Islet of Langerhans (tissue), 1 donor: ENCODE results near the gene SRRM2.

Source experiments
- FAIRE-seq: peaks from one replicate; lab custom pipeline; 2011; peaks lifted over from hg19 to GRCh38; lab: Jason Lieb, UNC

SRRM2 gene

DNA sequence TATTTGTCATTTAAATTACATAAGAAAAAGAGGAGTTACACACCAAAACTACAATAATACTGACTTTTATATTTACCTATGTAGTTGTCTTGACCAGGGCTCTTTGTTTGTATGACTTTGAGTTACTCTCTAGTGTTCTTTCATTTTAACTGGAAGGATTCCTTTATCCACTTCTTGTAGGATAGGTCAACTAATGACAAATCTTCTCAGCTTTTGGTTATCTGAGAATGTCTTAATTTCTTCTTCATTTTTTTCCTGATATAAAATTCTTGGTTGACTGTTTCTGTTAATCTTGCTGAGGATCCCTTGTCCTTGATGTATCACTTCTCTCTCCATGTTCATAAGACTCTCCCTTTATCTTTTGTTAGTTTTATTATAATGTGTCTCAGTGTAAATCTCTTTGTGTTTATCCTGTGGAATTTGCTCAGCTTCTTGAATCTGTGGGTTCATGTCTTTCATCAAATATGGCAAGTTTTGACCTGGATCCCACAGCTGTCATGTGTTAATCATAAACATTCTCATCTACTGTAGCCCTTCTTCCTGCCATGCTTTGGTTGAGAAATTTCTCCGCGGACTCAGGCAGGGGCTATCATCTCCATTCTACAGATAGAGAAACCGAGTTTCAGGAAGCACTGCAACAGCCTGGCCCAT, 51.2 kb downstream of the SRRM2 start:
- FAIRE-seq, result no peak

GRCh38 chr16:2804728-2805127, 52.3 kb downstream of the SRRM2 start:
- FAIRE-seq, result no peak

GRCh38 chr16:2806286-2806685, 53.8 kb downstream of the SRRM2 start:
- no peak for FAIRE-seq

- FAIRE-seq, result no peak
These were observed 55.7 kb downstream of the SRRM2 start for GRCh38 chr16:2808181-2808580.

DNA sequence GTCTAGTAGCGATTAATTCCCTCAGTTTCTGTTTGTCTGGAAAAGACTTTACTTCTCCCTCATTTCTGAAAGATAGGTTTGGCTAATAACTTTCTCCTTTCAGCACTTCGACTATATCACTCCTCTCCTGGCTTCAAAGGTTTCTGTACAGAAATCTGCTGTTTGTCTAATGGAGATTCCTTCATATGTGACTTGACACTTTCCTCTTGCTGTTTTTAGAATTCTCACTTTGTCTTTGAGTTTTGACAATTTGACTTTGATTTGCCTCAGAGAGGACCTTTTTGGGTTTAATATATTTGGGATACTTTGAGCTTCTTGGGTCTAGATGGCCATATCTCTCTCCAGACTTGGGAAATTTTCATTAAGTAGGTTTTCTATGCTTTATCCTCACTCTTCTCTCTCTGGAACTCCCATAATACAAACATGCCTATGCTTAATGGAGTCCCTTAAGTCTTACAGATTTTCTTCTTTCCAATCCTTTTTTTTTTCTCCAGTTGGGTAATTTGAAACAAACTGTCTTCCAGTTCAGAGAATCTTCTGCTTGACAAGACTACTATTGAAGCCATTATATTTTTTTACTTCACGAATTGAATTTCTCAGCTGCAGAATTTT, 56.8 kb downstream of the SRRM2 start:
- no peak for FAIRE-seq

GRCh38 chr16:2810651-2811050, 58.2 kb downstream of the SRRM2 start:
- no peak for FAIRE-seq

DNA sequence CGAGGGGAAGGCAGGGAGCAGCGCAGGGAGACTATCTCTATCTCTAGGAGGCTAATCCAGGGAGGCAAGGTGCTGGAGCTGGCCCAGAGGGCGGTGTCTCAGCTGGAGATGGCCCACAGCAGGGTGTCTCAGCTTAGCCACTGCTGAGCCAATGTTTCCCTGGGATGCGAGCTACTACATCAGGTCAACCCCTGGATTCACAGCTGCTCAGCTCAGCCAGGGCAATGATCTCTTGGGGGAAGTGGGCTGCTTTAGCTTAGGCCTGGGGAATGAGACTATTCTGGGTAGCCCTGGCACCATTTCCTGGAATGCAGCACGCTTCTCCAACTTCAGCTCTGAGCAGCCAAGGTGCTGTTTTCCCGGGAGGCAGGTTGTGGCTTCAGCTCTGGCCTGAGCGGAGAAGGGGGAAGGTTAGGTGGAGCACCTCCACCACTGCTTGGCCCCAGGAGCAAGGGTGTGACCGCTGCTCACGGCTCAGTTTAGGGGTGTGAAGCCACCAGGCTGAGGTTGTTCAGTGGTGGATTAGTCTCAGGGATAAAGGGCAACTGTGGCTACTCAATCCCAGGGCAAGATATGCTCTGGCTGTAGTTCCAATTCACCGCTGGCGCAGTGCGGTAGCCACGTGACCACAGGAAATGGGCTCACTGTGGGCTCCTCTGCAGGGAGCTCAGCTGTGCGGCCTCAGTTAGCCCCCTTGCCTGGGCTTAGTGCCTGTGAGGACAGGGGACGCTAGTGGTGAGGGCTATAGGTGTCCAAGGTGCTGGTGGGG, 59.4 kb downstream of the SRRM2 start:
- no peak for FAIRE-seq

- FAIRE-seq, result no peak
These were observed 61.4 kb downstream of the SRRM2 start for GRCh38 chr16:2813771-2814221.

DNA sequence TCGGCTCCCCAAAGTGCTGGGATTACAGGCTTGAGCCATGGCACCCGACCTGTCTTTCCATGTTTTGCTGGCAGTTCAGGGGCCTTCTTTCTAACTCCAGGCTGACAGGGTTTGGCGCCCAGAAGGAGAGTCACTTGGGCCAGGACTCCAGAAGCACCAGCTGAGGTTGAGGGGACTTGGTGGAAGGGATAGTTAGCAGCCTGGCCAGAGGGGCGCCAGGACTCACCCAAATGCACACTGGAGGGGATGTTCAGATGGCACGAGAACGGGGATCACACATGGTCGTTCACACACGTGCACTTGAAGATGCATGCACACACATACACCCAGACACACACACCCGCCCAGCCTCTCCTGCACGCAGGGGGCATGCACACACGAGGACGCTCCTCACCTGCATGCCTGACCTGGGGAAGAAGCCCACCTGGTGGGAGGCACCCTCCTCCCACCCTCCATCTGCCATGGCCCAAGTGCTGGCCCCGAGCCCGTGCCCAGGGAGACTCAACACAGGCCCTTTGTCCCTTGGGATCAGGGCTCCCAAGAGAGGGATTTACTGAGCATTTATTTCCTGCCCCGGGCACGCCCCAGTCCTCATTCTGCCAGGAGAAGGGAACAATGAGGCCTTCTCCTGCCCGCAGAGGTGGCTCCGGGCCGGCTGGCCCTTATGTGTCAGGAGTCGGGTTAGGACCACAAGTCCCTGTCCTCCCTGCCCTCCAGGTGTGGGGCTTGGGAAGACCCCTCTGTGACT, 62.3 kb downstream of the SRRM2 start:
- no peak for FAIRE-seq

GRCh38 chr16:2815299-2815771, 62.9 kb downstream of the SRRM2 start:
- no peak for FAIRE-seq

DNA sequence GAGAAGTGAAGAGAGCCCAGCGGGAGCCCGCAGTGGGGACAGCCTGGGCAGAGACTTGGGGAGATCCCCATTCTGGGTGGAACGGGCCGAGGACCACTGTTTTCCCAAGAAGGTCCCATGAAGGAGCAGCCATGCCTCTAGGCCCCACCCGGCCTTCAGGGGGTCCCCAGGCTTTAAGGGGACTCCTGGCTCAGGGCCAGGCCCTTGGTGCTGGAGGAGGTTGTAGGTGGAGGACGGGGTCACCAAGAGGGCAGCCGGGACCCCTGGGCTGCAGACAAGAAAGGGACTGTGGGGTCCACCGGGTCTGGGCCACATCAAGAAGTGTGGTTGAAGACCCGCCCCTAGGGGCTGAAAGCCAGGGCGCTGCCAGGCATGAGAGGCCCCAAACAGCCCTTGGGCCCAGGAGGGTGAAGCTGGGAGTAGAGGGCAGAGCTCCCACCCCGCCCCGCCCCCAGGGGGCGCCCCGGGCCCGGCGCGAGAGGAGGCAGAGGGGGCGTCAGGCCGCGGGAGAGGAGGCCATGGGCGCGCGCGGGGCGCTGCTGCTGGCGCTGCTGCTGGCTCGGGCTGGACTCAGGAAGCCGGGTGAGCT, 64.4 kb downstream of the SRRM2 start, which contains the start of gene PRSS21:
TSS of gene PRSS21 (plus strand) at position 487 of the 589 bp plus-strand sequence. CDS start at position 519, 32 bp downstream.
- no peak for FAIRE-seq

DNA sequence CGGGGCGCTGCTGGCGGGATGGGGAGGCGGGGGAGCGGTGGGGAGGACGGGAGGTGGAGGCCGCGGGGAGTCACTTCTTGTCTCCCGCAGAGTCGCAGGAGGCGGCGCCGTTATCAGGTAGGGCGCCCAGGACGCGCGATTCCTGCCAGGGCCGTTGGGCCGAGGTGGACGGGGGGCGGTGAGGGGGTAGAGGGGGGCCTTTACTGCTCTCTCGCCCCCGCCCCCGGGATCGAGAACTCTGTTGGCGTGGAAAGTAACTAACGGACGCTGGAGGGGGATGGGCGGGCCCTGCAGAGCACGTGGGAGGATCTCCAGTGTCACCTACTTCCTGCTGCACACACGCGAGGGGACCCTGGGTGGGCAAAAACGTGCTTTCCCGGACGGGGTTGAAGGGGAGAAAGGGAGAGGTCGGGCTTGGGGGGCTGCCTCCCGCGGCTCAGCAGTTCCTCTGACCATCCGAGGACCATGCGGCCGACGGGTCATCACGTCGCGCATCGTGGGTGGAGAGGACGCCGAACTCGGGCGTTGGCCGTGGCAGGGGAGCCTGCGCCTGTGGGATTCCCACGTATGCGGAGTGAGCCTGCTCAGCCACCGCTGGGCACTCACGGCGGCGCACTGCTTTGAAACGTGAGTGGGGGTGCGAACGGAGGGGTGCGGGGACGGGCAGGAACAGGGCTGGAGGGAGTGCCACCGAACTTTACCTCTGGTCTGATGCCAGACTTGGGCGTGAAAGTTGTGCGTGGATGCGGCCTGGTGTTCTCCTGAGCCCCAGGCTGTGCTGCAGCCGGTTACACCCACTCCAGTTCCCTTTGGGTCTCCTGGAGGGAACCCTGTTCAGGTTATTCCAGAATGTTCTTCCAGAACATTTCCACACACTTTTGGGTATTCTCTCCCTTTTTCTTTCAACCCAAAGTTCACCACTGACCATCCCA, 65.2 kb downstream of the SRRM2 start:
- no peak for FAIRE-seq

GRCh38 chr16:2818272-2818876, 65.9 kb downstream of the SRRM2 start:
- FAIRE-seq, result no peak

- FAIRE-seq, result no peak
These were observed 66.9 kb downstream of the SRRM2 start for GRCh38 chr16:2819179-2819938.

GRCh38 chr16:2819939-2820835, 67.7 kb downstream of the SRRM2 start:
- no peak for FAIRE-seq
